ENCODE data around the gene SPRR5.

- TF ChIP-seq MAX (IDR thresholded peaks at IDR 0.05; ENCODE audit: low read depth) (no peak), GABPA (IDR thresholded peaks at IDR 0.05; ENCODE audit: low read depth) (no peak), CTCF (IDR thresholded peaks at IDR 0.05) (no peak), TAF1 (IDR thresholded peaks at IDR 0.05; ENCODE audit: borderline replicate concordance, low read depth, low read length) (no peak), REST (IDR thresholded peaks at IDR 0.05; ENCODE audit: low read depth, low read length) (no peak), RAD21 (IDR thresholded peaks at IDR 0.05; ENCODE audit: low read length) (no peak), USF1 (IDR thresholded peaks at IDR 0.05; ENCODE audit: borderline replicate concordance, low read depth) (no peak), RFX5 (IDR thresholded peaks at IDR 0.05; ENCODE audit: low read length) (no peak), EP300 (IDR thresholded peaks at IDR 0.05; ENCODE audit: borderline replicate concordance in 1 of 2, low read depth in 1 of 2, low read length in 1 of 2) (no peak), FOSL2 (IDR thresholded peaks at IDR 0.05; ENCODE audit: borderline replicate concordance, low read depth) (no peak)
Observed at GRCh38 chr1:152902636-152903035, 44.4 kb upstream of the SPRR5 start.
